Measurements from ENCODE around the gene VASP.

VASP gene

GRCh38 chr19:45472563-45473366, 34.5 kb upstream of the VASP start:
- in situ Hi-C loops (cut with HindIII; ENCODE audit: low pct_ligation_motif_present, low pct_unique_long_range_greater_than_20kb, low sequenced_read_pairs): no loop called here
- DNase-seq: no peak

GRCh38 chr19:45473367-45473681, 34.0 kb upstream of the VASP start:
- in situ Hi-C loops (cut with HindIII; ENCODE audit: low pct_ligation_motif_present, low pct_unique_long_range_greater_than_20kb, low sequenced_read_pairs): no loop called here
- DNase-seq: no peak

- in situ Hi-C loops (cut with HindIII; ENCODE audit: low pct_ligation_motif_present, low pct_unique_long_range_greater_than_20kb, low sequenced_read_pairs): no loop called here
Observed at GRCh38 chr19:45473682-45474605, 33.3 kb upstream of the VASP start.

GRCh38 chr19:45474606-45475521, 32.4 kb upstream of the VASP start:
- in situ Hi-C loops (cut with HindIII; ENCODE audit: low pct_ligation_motif_present, low pct_unique_long_range_greater_than_20kb, low sequenced_read_pairs): no loop called here

More at GRCh38 chr19:45473682-45474605, 33.3 kb upstream of the VASP start:
- no peak for DNase-seq

GRCh38 chr19:45475537-45476291, 31.6 kb upstream of the VASP start:
- no peak for DNase-seq
- in situ Hi-C loops (cut with HindIII; ENCODE audit: low pct_ligation_motif_present, low pct_unique_long_range_greater_than_20kb, low sequenced_read_pairs): no loop called here

More at GRCh38 chr19:45474606-45475521, 32.4 kb upstream of the VASP start:
- no peak for DNase-seq

- in situ Hi-C loops (cut with HindIII; ENCODE audit: low pct_ligation_motif_present, low pct_unique_long_range_greater_than_20kb, low sequenced_read_pairs): no loop called here
- no peak for DNase-seq
Observed at GRCh38 chr19:45476304-45476703, 31.0 kb upstream of the VASP start.

GRCh38 chr19:45477186-45477585, 30.1 kb upstream of the VASP start:
- in situ Hi-C loops (cut with HindIII; ENCODE audit: low pct_ligation_motif_present, low pct_unique_long_range_greater_than_20kb, low sequenced_read_pairs): no loop called here
- no peak for DNase-seq

- in situ Hi-C loops (cut with HindIII; ENCODE audit: low pct_ligation_motif_present, low pct_unique_long_range_greater_than_20kb, low sequenced_read_pairs): no loop called here
- DNase-seq: peak; percentile 50
Observed at GRCh38 chr19:45477713-45478453, 29.4 kb upstream of the VASP start.

GRCh38 chr19:45478454-45479238, 28.6 kb upstream of the VASP start:
- peak; percentile 92 for DNase-seq
- in situ Hi-C loops (cut with HindIII; ENCODE audit: low pct_ligation_motif_present, low pct_unique_long_range_greater_than_20kb, low sequenced_read_pairs): no loop called here

GRCh38 chr19:45483033-45483432, 24.2 kb upstream of the VASP start:
- no peak for DNase-seq
- in situ Hi-C loops (cut with HindIII; ENCODE audit: low pct_ligation_motif_present, low pct_unique_long_range_greater_than_20kb, low sequenced_read_pairs): no loop called here

- no peak for DNase-seq
- in situ Hi-C loops (cut with HindIII; ENCODE audit: low pct_ligation_motif_present, low pct_unique_long_range_greater_than_20kb, low sequenced_read_pairs): no loop called here
Observed at GRCh38 chr19:45484273-45484945, 22.9 kb upstream of the VASP start.

GRCh38 chr19:45485305-45486077, 21.8 kb upstream of the VASP start:
- in situ Hi-C loops (cut with HindIII; ENCODE audit: low pct_ligation_motif_present, low pct_unique_long_range_greater_than_20kb, low sequenced_read_pairs): no loop called here
- peak; percentile 94 for DNase-seq

GRCh38 chr19:45488708-45489107, 18.6 kb upstream of the VASP start:
- no peak for DNase-seq
- in situ Hi-C loops (cut with HindIII; ENCODE audit: low pct_ligation_motif_present, low pct_unique_long_range_greater_than_20kb, low sequenced_read_pairs): no loop called here

- in situ Hi-C loops (cut with HindIII; ENCODE audit: low pct_ligation_motif_present, low pct_unique_long_range_greater_than_20kb, low sequenced_read_pairs): no loop called here
- DNase-seq: no peak
Observed at GRCh38 chr19:45489216-45489855, 17.9 kb upstream of the VASP start.

- no peak for DNase-seq
- in situ Hi-C loops (cut with HindIII; ENCODE audit: low pct_ligation_motif_present, low pct_unique_long_range_greater_than_20kb, low sequenced_read_pairs): no loop called here
Observed at GRCh38 chr19:45492137-45492626, 15.1 kb upstream of the VASP start.

Data from ACHN (cell line).